ENCODE results near the gene ALG12.

Gene ALG12

GRCh38 chr22:49929994-49930575 lies 11.8 kb upstream of the ALG12 start:
- no peak for DNase-seq (ENCODE audit: low spot score)

- peak; percentile 67 for DNase-seq (ENCODE audit: low spot score)
These were observed 11.2 kb upstream of the ALG12 start for GRCh38 chr22:49929211-49929979.

- no peak for DNase-seq (ENCODE audit: low spot score)
These were observed 10.4 kb upstream of the ALG12 start for GRCh38 chr22:49928555-49929210.

DNA sequence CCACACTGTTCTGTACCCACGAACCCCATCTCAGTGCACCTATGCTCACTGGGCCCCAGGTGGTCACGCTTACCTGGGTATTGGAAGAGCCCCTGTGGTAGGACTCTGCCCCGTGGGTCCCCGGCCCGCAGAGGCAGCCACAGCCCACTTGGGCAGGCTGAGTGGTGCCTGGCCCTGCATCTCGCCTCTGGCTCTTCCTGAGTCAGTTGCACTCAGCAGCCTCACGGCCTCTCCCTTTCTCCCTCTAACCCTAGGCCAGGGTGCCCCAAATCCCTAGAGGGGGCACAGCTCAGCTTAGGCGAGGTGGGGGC lies 9.9 kb upstream of the ALG12 start:
- no peak for DNase-seq (ENCODE audit: low spot score)

DNA sequence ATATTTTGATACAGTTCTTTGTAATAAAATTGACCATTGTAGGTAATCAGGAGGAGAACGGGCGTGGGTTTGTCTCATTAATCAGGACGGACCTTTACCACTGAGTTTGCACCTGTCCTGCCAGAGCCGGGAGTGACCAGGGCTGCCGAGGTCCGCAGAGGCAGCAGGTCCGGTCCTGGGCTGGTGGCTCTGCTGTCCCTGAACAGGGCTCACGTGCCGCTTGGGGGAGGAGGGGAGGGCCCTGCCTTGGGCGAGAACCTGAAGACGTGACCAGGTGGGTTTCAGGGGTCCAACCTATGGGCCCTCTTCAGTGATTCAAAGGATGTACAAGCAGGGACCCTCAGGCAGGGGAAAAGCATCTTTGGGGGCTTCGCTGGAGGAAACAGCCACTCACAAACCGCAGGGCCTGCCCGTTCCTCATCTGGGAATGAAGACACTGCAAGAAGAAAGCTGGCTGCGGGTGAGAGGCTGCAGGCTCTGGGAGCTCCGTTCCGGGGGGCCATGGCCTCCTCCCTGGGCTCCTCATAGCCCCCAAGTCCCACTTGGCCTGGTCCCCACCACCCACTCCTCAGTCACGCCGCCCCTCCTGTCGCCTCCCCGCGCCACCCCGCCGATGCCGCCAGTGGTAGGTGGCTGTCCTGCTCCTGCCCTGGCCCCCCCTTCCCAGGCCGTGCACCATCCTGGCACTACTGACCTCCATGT lies 9.4 kb upstream of the ALG12 start:
- no peak for DNase-seq (ENCODE audit: low spot score)

DNA sequence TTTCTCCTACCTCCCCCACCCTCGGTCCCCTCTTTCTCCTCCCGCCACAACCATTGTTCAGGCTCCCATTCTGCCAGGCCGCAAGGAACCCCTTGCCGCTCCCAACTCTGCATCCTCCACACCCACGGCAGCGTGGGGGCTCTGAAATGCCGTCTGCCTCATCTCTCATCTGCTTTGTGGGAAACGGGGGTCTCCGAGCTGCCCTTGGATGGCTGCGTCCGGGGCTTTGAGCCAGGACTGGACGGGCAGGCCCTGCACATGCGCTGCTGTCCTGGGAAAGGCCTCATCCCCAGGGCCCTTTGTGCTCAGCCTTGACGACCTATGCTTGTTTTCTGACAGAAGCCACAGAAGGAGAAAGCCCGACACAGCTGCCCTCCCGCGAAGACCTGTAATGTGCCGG lies 8.7 kb upstream of the ALG12 start:
- DNase-seq (ENCODE audit: low spot score) = no peak

GRCh38 chr22:49925525-49926128 lies 7.4 kb upstream of the ALG12 start:
- peak; percentile 71 for DNase-seq (ENCODE audit: low spot score)

- DNase-seq (ENCODE audit: low spot score) = no peak
These were observed 6.0 kb upstream of the ALG12 start for GRCh38 chr22:49924113-49924833.

DNA sequence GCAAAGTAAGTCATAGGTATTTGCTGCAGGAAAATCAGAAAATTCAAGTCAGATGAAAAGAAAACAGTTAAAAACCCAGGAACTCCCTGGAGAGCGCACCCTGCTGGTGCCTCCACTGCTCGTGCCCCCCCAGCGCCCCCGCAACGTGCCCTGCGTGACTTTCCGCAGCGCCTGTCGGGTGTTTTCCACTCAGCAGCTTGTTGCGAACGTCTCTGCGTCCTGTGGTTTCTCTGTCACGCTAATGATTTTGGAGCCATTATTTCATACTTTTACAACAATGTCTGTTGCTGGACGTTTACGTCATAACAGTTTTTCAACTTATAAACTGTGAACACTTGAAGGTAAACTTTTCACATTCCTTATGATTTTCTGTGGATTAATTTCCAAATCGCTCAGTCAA lies 5.2 kb upstream of the ALG12 start:
- no peak for DNase-seq (ENCODE audit: low spot score)

DNA sequence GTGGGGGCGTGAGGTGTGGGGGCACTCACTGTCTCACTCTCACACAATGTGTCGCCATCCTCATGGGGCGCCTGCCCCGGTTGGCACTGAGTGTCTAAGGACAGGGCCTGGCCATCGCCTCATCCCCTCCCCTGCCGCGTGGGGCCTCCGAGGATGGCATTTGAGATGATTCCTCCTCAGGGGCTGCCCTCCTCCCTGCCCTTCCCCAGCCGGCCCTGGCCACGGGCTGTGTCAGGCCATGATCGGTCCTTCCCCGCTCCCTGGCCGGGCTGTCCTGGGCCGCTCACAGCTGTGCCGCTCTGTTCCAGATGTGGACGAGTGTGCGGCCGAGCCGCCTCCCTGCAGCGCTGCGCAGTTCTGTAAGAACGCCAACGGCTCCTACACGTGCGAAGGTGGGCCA lies 4.7 kb upstream of the ALG12 start:
- DNase-seq (ENCODE audit: low spot score) = no peak

DNA sequence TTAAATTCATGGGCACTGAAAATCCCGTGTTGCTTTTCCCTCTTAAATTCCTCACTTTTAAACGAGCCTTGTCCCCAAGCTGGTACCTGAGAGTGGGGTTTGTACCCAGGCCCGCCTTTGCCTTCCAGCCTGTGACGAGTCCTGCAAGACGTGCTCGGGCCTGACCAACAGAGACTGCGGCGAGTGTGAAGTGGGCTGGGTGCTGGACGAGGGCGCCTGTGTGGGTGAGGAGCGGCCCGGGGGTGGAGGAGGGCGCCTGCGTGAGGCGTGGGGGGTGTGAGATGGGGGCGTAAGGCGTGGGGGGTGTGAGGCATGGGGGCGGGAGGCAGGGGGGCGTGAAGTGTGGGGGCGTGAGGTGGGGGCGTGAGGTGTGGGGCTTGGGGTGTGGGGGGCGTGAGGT lies 4.2 kb upstream of the ALG12 start:
- DNase-seq (ENCODE audit: low spot score) = no peak

DNA sequence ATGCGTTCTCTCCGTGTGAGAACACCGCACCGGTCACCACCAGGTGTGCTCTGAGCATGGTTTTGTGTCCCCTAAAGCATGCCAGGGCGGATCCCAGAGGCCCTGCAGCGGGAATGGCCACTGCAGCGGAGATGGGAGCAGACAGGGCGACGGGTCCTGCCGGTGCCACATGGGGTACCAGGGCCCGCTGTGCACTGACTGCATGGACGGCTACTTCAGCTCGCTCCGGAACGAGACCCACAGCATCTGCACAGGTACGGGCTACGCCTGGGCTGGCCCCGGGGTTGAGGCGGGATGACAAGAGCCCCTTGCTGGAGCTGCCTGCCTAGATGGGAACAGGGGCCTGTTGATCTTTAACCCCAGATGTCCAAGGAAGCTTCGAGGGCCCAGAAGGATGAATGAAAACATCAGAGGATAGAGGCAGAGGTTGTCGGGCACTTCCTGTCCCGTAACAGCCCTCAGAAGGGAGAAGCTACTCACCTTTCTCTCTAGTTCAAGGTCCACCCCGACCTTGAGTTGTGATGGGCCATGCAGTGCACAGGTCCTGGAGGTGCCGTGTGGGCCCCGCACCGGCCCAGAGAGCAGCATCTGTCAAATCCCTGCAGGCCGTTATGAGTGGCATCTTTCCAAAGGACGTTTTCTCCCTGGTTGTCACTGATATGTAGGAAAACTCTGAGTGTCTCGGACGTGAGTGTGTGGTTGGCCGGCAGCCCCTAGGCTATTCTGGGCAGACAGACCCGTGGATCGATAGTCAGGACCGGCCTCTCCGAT lies 3.5 kb upstream of the ALG12 start:
- no peak for DNase-seq (ENCODE audit: low spot score)

- DNase-seq (ENCODE audit: low spot score) = no peak
These were observed 2.6 kb upstream of the ALG12 start for GRCh38 chr22:49920859-49921258.

DNA sequence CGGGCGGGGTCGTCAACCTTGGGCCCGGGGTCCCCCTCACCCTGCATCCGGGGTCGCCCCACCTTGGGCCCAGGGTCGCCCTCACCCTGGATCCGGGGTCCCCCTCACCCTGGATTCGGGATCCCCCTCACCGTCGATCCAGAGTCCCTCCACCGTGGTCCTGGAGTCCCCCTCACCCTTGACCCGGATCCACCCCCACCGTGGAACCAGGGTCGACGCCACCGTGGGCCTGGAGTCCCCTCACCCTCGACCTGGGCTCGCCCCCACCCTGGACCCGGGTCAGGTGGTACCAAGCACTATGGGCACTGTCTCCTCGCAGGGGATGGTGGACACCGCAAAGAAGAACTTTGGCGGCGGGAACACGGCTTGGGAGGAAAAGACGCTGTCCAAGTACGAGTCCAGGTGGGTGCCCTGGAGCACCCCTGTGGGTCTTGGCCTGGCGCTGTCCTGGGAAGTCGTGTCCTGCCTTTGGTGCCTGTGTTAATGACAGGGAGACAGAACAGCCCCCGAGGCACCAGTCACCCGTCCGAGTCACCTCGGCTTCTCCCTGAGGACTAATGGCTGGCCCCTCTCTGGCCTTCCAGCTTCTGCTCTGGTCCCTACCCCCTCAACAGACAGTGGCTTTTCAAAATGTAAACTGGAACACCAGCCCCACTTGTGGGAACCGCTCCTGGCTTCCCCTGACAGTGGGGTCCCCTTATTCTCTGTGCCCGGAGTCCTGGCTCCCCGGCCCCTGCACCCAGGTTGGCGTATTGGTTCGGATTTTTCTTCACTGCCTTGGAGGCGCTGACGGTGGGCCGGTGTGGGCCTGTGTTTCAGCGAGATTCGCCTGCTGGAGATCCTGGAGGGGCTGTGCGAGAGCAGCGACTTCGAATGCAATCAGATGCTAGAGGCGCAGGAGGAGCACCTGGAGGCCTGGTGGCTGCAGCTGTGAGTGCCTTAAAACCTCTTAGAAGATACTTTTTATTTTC lies 958 bp upstream of the ALG12 start:
- DNase-seq (ENCODE audit: low spot score) = no peak

- no peak for DNase-seq (ENCODE audit: low spot score)
These were observed 1.4 kb downstream of the ALG12 start for GRCh38 chr22:49916831-49917230.

DNA sequence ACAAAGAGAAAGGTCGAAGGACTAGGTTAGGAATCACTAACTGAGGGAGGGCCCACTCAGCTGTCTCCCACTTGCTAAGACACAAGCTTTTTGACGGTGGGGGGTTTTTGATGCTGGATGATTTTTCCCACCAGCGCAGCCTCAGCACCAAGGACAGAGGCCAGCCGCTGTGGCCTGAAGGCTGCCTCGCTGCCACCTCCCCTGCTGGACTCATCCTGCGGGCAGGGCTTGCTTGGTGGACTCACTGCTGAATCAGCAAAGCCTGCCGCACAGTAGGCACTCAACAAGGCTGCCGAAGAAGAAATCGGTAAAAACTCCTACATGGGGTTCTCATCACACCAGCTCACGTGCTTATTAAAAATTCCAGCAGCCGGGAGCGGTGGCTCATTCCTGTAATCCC lies 2.6 kb downstream of the ALG12 start:
- no peak for DNase-seq (ENCODE audit: low spot score)

DNA sequence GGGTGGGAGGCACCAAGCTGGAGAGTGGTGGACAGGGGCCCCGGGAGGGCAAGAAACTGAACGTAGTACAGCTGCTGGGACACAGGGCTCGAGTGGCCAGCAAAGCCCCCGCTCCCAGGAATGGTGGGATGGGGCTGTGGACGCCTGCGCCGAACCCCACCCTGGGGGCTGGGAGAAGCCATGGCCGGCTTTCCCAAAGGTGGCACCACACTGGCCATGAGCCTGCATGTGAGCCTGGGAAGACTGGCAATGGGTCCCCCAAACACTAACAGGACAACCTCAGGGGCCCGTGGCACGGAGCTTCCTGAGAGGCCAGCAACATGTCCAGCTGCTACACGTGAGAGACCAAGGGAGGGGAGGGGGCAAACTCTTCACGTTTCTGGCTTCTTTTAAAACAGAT lies 4.0 kb downstream of the ALG12 start:
- no peak for DNase-seq (ENCODE audit: low spot score)

DNA sequence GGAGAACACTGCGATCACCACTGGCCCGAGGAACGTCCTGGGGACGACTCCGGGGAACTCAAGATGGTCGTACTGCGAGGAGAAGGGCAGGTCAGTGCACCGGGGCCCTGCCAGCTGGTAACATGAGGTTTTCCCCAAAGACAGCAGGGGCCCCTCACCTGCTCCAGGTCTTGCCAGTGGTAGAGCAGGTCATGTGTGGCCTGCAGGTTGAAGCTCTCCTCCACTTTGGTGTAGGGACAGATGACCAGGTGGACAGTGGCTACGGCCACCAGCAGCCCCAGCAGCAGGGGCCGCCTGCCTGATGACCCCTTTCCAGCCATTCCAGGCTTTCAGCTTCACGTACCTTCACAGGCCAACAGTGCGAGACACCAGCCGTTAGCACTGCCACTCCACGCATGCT lies 4.8 kb downstream of the ALG12 start:
- no peak for DNase-seq (ENCODE audit: low spot score)

DNA sequence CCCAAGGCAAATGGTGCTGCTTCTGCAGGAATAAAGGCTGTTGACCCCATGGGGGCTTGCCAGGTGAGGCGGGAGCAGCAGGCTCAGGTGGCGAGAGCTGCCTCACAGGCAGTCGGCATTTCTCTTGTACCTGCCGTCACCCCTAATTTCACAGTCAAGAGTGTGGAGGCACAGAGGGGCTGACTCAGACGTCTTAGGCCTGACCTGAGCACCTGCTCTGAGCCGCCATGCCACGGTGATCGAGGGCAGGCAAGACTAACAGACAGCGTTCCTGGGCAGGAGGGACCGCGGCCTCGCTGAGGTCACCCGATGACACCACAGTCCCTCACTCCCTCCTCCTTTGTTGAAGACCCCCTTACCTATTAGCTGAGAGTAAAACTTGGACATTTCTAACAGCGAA lies 5.2 kb downstream of the ALG12 start:
- DNase-seq (ENCODE audit: low spot score) = no peak
